CD14-positive monocyte (primary cell): ENCODE measurements around the gene MAP3K20. TPM values are rescaled to one million over a fixed set of nuclear protein-coding genes. Genes with fewer than 3 reads are reported as not detected.

Experiments used
- DNase-seq, 3 donors: peaks; one replicate each; pipeline ENCODE4 v3.0.0-alpha.2; 2011 to 2022
- H2AFZ ChIP-seq: 2 replicates; pipeline ENCODE4 v1.6.0; 2012; ENCODE audit warnings: mild to moderate bottlenecking, low read depth, low read length, inconsistent platforms; ENCODE audit not compliant: insufficient read depth, poor library complexity, severe bottlenecking
- H3K27ac ChIP-seq, 2 donors: 1 replicate in 1 of 2; 2 replicates in 1 of 2; pipeline ENCODE4 v1.5.1; 2012 to 2013; ENCODE audit warnings: low read length in 2 of 2, control low read depth in 1 of 2, inconsistent platforms in 1 of 2, low read depth in 1 of 2, mild to moderate bottlenecking in 1 of 2
- H3K27me3 ChIP-seq, 2 donors: one replicate each; pipeline versions ENCODE4 v1.6.0 to v1.6.1; 2011 to 2013; ENCODE audit warnings: low read length in 2 of 2; ENCODE audit not compliant: control insufficient read depth in 2 of 2, insufficient read depth in 2 of 2
- H3K36me3 ChIP-seq, 2 donors: replicated peaks in 1 of 2; 1 replicate in 1 of 2; 2 replicates in 1 of 2; pipeline versions ENCODE4 v1.5.1 to v1.6.1; 2012 to 2013; ENCODE audit warnings: low read length in 2 of 2, control low read depth in 1 of 2, inconsistent platforms in 1 of 2, mild to moderate bottlenecking in 1 of 2; ENCODE audit not compliant: insufficient read depth in 2 of 2, control insufficient read depth in 1 of 2
- H3K4me1 ChIP-seq, 2 donors: 1 replicate in 1 of 2; 2 replicates in 1 of 2; pipeline versions ENCODE4 v1.5.1 to v1.6.1; 2012 to 2013; ENCODE audit warnings: low read length in 2 of 2, control low read depth in 1 of 2, inconsistent platforms in 1 of 2, mild to moderate bottlenecking in 1 of 2, moderate library complexity in 1 of 2; ENCODE audit not compliant: insufficient read depth in 2 of 2, control insufficient read depth in 1 of 2
- H3K4me2 ChIP-seq: replicated peaks from 2 replicates; pipeline ENCODE3; 2012; ENCODE audit warnings: low read length, moderate library complexity, mild to moderate bottlenecking; ENCODE audit not compliant: poor library complexity, severe bottlenecking; ENCODE audit errors: extremely low read depth
- H3K4me3 ChIP-seq, 3 experiments: fragments of 200-600 bp in 1 of 3; sonication (generic) in 1 of 3; replicated peaks in 1 of 3; 1 replicate in 2 of 3; 2 replicates in 1 of 3; pipeline ENCODE4 v1.5.1; 2011 to 2013; ENCODE audit warnings: low read length in 3 of 3, mild to moderate bottlenecking in 3 of 3, control low read depth in 2 of 3, low read depth in 2 of 3, inconsistent platforms in 1 of 3, moderate library complexity in 1 of 3
- H3K79me2 ChIP-seq: 2 replicates; pipeline ENCODE4 v1.6.0; 2012; ENCODE audit warnings: mild to moderate bottlenecking, control low read depth, inconsistent platforms, low read length, moderate library complexity; ENCODE audit not compliant: insufficient read depth
- H3K9ac ChIP-seq: 2 replicates; pipeline ENCODE4 v1.6.0; 2017; ENCODE audit warnings: low read length, mild to moderate bottlenecking; ENCODE audit not compliant: insufficient read depth, poor library complexity, severe bottlenecking
- H3K9me3 ChIP-seq, 2 donors: replicated peaks in 1 of 2; 1 replicate in 1 of 2; 2 replicates in 1 of 2; pipeline versions ENCODE4 v1.5.1 to v1.6.1; 2012 to 2013; ENCODE audit warnings: low read length in 2 of 2, control low read depth in 1 of 2; ENCODE audit not compliant: control insufficient read depth in 1 of 2, insufficient read depth in 1 of 2
- H4K20me1 ChIP-seq: 2 replicates; pipeline ENCODE4 v1.6.0; 2012; ENCODE audit warnings: mild to moderate bottlenecking, low read length, control low read depth, moderate library complexity; ENCODE audit not compliant: insufficient read depth
- H3K27ac Mint-ChIP-seq, 7 donors: one replicate each; pipeline ENCODE4 v1.8.0; 2020; ENCODE audit warnings: mild to moderate bottlenecking in 7 of 7, mixed read lengths in 7 of 7, moderate library complexity in 6 of 7, inconsistent platforms in 2 of 7
- H3K27me3 Mint-ChIP-seq, 3 donors: one replicate each; pipeline ENCODE4 v1.8.0; 2021 to 2022; ENCODE audit warnings: low read depth in 3 of 3, mild to moderate bottlenecking in 3 of 3, mixed read lengths in 3 of 3, moderate library complexity in 3 of 3, inconsistent platforms in 1 of 3
- H3K36me3 Mint-ChIP-seq, 2 donors: one replicate each; pipeline ENCODE4 v1.8.0; 2020; ENCODE audit warnings: mixed read lengths in 2 of 2, inconsistent platforms in 1 of 2, mild to moderate bottlenecking in 1 of 2
- H3K4me1 Mint-ChIP-seq: one replicate; pipeline ENCODE4 v1.8.0; 2020; ENCODE audit warnings: mild to moderate bottlenecking, mixed read lengths
- H3K4me3 Mint-ChIP-seq, 2 donors: one replicate each; pipeline ENCODE4 v1.8.0; 2020; ENCODE audit warnings: mild to moderate bottlenecking in 2 of 2, mixed read lengths in 2 of 2, moderate library complexity in 1 of 2
- H3K9me3 Mint-ChIP-seq, 7 donors: one replicate each; pipeline ENCODE4 v1.8.0; 2020 to 2022; ENCODE audit warnings: mixed read lengths in 7 of 7, mild to moderate bottlenecking in 6 of 7, moderate library complexity in 6 of 7, inconsistent platforms in 2 of 7
- CTCF ChIP-seq: fragments of 200-600 bp; IDR thresholded peaks from one replicate; pipeline ENCODE4 v1.8.0; 2022; ENCODE audit warnings: antibody characterized with exemption, mild to moderate bottlenecking
- WGBS: methylation state at CpG from one replicate; pipeline ENCODE4 v1.1.5; 2013; ENCODE audit warnings: missing lambda C conversion rate; ENCODE audit not compliant: insufficient coverage; 5-methylcytosine and 5-hydroxymethylcytosine counted together
- intact Hi-C, 2 donors: fragments of 100-400 bp; cut with micrococcal nuclease; formaldehyde crosslinking; loops; one replicate each; pipeline versions ENCODE4 v1.15.0 to v1.15.1; 2023
- polyA plus RNA-seq, 3 donors: library from polyadenylated mRNA; depleted of rRNA in 1 of 3; unstranded in 2 of 3; stranded (reverse) in 1 of 3; fragments of 300-500 nt in 2 of 3; fragments of >200 nt in 1 of 3; fragmentation: Illumina TruSeq in 2 of 3; gene quantifications; 1 replicate in 2 of 3; 2 replicates in 1 of 3; pipeline ENCODE4 v1.2.3, GENCODE V29; 2012 to 2021

MAP3K20 gene
- polyA plus RNA-seq, 3 donors, result 14.3 to 30.7 (median 21.6) TPM

GRCh38 chr2:173229086-173229485 lies 153.4 kb downstream of the MAP3K20 start:
- Histone ChIP-seq H3K27me3 (no peaks in the 10 kb centered on the region), H3K27ac (no peak overlapping the region), H3K9me3 (no peaks in the 10 kb centered on the region), H3K4me2 (no peak overlapping the region), H3K36me3 (peaks cover 14 to 67% of the 10 kb centered on the region in 2 donors), H3K4me3 (no peak overlapping the region), H2AFZ (no peak overlapping the region), H3K9ac (no peak overlapping the region), H3K4me1 (no peaks in the 10 kb centered on the region), H4K20me1 (no peaks in the 10 kb centered on the region), H3K79me2 (no peaks in the 10 kb centered on the region)
- no peaks in the 10 kb centered on the region for H3K4me1 Mint-ChIP-seq
- peaks cover 36 to 64% of the 10 kb centered on the region in 2 donors for H3K36me3 Mint-ChIP-seq
- H3K27me3 Mint-ChIP-seq, result no peaks in the 10 kb centered on the region
- no CpG with 5 or more reads among the region's 2 CpGs for WGBS
- DNase-seq, result no peak
- intact Hi-C loops, result no loop called here
- no peak overlapping the region for H3K4me3 Mint-ChIP-seq
- H3K27ac Mint-ChIP-seq, result no peak overlapping the region
- no peak for TF ChIP-seq CTCF
- no peaks in the 10 kb centered on the region for H3K9me3 Mint-ChIP-seq

- H3K4me1 ChIP-seq, result no peaks in the 10 kb centered on the region
- intact Hi-C loops, result no loop called here
- H3K9ac ChIP-seq, result no peak overlapping the region
- no peak overlapping the region for H3K27ac ChIP-seq
- no peaks in the 10 kb centered on the region for H3K4me1 Mint-ChIP-seq
- no peak overlapping the region for H3K4me3 Mint-ChIP-seq
- H3K27ac Mint-ChIP-seq, result no peak overlapping the region
- H3K4me2 ChIP-seq, result no peak overlapping the region
- no peaks in the 10 kb centered on the region for H3K9me3 ChIP-seq
- no peaks in the 10 kb centered on the region for H3K27me3 ChIP-seq
- no peak for TF ChIP-seq CTCF
- peaks cover 45 to 70% of the 10 kb centered on the region in 2 donors for H3K36me3 Mint-ChIP-seq
- peaks cover 14 to 73% of the 10 kb centered on the region in 2 donors for H3K36me3 ChIP-seq
- no peaks in the 10 kb centered on the region for H3K79me2 ChIP-seq
- H3K27me3 Mint-ChIP-seq, result peaks cover 0 to 2% (median 0%) of the 10 kb centered on the region in 3 donors
- 97% methylated on average over 4 of the region's 5 CpGs for WGBS
- no peak for DNase-seq
- H3K9me3 Mint-ChIP-seq, result no peaks in the 10 kb centered on the region
- no peaks in the 10 kb centered on the region for H4K20me1 ChIP-seq
- no peak overlapping the region for H3K4me3 ChIP-seq
- H2AFZ ChIP-seq, result no peak overlapping the region
These were observed 154.5 kb downstream of the MAP3K20 start for GRCh38 chr2:173230181-173230580.
